ENCODE measurements around the gene CHST11.

CHST11 gene

DNA sequence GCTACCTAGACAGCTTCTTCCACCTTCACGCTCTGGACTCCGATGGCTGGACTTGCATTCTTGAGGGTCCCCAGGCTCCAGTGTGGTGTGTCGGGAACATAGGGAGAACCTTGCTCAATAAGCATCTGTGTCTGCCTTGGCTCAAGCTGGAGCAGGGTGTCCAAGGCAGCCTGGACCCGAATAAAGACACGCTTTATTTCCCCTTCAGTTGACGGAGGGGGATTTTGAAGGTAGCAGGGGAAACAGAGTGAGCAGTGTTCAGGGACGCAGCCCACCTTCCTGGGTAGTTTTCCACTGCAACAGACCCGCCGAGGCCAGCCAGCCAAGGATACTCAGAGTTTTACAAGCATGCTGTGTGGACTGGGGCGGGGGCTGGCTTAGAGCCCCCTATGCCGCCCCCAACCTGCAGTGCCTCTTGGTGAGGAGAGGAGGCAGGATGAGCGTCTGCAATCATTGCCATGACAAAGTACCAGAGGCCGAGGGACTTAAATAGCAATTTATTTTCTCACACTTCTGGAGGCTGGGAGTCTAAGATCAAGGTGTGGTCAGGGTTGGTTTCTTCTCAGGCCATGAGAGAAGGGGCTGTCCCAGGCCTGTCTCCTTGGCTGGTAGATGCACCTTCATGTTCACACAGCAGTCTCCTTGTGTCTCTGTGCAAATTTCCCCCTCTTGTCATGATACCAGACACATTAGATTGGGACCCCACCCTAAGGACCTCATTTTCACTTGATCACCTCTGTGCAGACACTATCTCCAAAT is 201.2 kb downstream of the CHST11 start:
- no peak for DNase-seq

DNA sequence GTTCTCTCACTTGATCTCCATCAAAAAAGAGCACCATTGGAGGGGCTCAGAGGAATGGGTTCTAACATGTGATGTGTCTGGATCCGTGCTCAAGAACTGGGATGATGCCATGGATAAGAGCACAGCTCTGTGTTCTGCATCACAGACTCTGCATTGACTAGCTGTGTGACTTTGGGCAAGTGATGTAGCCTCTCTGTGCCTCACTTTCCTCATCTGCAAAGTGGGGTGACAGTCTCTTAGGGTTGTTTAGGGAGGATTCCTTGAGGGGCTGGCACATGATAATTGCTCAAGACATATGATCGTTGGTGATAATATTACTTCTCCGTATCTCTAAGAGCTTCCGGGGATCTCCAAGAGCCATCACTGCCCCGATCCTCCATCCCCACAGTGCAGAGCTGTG is 202.3 kb downstream of the CHST11 start:
- DNase-seq: no peak

DNA sequence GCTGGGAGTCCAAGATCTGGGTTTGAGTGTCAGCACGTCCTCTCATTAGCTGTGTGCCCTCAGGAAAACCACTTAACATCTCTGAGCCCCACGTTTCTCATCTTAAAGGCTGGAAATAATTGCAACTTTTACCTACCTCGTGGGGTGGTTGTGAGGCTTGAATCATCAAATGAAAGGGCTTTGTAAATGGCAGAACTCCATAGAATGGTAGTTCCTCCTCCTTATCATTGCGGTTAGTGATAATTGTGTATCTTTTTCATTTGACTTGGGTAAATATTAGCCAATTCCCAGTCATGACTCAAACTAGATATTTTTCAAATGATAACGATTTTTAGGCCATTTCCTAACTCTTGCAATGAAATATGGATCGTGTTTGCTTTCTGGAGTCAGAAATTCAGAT is 205.5 kb downstream of the CHST11 start:
- DNase-seq: no peak

DNA sequence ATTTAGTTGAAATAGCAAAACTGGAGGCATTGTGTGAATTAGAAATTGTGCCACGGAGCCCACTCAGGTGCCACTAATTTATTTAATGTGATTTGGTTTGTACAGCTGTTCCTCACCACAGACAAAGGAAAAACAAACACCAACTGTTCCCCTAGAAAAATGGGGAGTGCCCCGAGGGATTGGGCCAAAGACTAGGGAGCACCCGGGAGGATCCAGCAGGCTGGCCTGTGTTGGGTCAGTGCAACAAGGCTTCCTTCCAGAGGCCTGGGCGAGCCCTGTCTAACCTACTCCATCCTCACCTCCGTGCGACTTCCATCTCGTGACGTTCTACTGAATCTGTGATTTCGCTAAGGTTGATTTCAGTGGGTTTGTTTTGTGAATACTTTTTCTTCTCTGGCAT is 206.2 kb downstream of the CHST11 start:
- DNase-seq: no peak

DNA sequence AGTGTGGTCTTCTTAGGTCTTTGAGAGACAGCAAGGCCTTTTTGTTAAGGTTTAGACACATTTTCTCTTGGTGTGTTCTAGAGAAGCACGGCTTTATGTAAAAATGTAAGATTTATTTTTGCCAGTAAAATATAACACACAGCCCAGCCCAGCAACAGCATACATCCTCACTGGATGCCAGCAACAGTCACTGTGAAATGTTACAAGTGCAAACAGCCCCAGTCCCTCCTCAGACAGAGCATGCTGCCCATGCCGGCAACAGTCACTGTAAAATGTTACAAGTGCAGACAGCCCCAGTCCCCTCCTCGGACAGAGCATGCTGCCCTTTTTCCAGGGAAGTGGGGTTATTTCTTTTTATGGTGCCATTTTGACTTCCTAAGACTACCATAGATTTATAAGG is 207.6 kb downstream of the CHST11 start:
- DNase-seq: no peak

DNA sequence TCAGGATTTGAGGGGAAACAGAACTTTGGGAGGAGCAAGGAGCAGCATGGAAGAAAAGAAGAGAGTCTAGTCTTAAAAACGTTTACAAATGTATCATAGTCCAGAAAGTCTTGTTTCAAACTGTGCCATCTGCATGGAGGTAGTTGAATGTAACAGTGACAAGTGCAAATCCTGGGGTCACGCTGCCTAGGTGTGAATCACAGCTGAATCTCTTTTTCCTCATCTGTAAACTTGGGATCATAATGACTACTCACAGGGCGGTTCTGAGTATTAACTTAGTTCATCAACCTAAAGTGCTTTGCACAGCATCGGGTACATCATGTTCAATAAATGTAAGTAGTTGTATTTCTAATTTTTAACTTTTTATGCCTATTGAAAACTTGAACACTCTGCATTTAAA is 208.5 kb downstream of the CHST11 start:
- DNase-seq: no peak

DNA sequence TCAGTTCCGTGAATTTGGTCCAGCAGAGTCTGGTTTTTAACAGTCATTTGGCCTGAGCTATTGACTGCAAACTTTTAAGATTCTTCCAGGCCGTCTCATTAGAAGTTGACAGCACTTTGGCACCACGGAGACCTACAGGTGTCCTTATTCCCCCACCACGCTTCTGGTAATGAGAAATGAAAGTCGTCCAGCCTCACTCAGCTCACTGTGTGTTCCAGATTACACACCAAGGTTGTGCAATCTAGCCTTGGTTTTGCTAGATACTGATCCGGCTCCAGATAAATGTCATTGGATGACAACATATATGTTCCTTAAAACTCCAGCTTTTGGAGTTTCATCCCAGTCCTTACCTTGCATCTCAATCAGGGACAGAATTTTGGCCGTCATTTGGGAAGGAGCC is 210.4 kb downstream of the CHST11 start:
- no peak for DNase-seq

DNA sequence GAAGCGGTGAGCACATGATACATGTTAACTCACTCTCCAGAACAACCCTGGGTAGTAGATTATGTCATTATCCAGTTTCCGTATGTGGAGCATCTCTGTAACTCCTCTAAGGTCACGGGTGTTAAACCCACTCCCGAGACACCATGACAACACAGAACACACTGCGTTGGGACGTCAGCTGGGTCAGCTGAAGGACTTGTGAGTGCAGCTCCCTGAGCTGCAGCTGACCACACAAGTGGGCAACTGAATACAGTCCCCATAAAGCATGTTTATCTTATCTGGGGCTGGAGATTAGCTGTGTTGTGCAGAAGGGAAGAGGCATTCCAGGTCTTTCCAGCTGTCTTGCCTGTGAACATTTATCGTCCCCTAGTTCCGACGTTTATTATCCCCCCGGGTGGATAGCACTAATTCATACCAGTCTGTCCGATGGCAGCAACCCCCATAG is 211.5 kb downstream of the CHST11 start:
- DNase-seq: no peak

DNA sequence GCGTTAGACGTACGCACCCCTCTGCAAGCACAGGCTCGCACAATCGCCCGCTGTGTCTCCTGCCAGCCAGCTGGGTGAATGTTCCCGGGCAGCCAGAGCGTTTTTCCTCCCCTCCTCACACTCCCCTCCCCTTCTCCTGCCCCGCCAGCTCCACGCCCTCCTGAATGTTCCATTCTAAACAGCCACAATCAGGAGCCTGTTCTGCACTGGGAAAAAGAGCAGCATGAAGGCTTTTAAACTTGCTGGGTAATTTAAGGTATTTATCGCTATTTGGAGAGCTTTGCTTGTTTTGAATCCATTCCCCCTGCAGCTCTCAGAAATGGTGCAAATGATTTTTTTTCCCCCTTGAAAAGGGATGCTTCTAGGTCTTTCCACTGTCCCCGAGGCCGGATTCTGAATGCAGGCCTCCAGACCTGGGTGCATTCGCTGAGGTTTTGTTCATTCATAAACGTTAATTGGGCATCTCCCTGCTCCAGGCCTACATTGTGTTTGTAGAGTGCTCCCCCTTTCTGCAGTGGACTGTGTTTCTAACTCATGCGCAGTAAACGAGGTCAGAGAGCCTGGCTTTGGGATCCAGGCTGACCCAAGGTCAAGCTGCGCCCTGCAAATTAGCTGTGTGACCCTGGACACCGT is 212.5 kb downstream of the CHST11 start:
- DNase-seq: no peak

DNA sequence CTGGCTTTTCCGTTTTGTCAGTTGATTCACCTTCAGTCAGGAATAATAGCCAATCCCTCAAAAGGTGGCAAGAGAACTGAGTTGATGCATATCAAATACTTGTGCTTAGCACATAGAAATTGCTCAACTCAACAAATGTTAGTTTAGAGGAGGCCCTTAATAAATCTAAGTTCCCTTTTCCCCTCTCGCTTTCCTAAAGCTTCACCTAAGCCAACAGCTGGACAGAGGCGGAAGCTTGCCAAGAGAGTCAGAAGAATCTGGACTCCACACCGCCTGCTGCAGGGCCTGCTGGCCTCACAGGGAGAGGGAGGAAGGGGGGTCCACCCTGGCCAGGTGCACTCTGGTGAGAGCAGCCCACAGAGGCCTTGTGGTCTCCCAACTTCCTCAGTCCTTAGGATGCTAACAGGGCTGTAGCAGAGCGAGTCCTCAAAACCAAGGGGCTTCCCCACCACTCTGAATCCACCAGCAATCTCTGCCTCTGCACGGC is 213.1 kb downstream of the CHST11 start:
- DNase-seq: no peak

DNA sequence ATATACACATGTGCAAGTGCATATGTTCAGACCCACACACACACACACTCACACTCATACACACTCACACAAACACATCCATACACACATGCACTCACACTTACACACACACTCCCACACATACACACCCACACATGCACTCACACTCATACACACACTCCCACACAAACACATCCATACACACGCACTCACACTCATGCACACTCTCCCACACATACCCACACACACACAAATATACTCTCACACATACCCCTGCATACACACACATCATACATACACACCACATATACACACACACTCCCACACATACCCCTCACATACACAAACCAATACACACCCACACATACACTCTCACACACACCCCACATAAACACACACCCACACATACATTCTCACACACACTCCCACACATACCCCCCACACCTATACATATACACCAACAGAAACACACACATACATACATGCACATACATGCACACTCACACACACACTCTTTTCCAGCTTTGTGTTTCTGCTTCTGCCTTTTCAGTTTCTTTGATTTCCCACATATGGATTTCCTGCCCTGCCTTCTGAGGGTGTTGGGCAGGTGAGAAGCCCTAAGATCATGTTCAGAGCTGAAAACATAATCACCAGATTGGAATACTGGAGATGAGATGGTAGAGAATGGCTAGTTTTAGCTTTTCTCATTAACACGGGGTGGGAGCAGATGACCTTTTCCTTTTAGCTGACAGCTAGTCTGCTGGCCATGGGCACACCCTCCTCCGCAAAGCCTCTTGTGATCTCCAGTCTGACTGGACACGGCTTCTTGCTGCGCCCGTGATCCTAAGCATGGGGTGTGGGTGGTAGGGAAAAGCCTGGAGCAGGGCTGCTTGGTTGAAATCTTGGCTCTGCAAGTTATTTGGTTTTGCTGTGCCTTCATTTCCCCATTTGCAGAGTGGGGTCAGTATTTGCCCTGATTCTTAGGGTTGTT is 214.0 kb downstream of the CHST11 start:
- DNase-seq: no peak

DNA sequence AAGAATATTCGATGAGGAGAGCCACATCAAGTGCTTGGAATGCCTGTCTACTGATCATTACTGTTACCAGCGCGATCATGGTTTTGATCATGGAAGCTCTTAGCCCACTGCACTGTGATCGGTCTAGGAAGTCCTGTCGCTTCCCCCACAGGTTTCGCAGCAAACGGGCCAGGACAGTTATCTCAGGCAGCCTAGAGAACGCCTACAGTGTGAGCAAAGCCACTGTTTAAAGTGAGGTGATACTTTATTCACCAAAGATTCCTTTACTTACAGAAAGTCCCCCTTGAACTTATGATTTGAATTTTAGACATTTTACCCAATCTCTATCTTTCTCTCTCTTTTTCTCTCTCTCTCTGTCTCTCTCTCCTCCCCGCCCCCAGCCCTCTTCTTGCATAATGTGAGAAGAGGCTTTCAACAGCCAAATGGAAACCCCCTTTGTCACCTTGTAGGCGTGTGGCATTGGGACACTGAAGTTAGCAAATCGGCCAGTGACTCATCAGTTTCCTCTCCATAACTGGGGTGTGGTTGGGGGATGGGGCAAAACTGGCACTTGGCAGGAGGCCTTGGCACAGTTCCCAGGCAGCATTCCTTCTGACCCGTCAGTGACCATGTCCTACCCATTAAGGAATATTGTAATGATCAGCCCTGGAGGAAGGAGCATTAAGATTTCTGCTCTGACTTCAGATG is 214.8 kb downstream of the CHST11 start:
- no peak for DNase-seq

DNA sequence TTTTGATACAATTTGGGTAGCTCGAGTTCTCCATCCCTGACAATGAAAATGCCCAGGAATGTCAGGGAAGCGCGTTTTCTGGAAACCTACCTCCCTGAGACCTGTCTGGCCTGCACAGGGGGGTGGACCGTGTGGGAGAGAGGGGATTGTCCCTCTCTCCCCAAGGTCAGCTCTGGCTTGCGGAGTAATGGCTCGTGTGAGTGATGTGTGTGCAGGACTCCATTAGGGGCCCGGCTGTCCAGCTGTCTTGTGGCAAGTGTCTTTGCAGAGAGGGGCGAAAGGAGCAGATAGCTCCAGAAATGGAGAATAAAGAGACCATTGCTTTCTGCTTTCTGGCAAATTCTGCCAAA is 215.3 kb downstream of the CHST11 start:
- no peak for DNase-seq

DNA sequence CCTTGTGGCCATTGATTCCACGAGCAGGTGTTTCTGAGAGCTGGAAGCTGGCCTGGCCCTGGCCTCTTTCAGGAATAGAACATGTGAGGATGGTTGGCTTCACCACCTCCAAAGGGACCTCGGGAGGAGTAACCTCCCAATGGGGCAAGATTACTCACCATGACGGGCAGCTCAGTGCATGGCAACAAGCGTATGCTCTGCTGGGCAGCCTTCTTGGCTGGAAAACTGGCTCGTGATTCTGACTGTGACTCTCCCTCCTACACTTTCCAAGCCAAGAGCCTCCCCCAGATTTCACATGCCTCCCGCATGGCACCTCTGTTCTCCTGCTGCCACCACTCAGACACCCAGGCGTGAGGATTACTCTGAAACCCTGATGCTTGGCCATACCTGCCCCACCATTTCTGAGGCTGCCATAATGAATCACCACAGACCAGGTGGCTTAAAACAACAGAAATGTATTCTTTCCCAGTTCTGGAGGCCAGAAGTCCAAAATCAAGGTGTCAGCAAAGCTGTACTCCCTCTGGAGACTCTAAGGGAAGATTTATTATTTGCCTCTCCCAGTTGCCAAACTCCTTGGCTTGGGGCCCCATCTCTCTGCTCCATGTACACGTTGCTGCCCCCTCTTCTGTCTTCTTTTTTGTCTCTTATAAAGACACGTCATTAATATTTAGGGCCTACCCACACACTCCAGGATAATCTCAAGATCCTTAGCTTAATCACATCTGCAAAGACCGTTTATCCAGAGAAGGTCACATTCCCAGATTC is 215.9 kb downstream of the CHST11 start:
- no peak for DNase-seq

DNA sequence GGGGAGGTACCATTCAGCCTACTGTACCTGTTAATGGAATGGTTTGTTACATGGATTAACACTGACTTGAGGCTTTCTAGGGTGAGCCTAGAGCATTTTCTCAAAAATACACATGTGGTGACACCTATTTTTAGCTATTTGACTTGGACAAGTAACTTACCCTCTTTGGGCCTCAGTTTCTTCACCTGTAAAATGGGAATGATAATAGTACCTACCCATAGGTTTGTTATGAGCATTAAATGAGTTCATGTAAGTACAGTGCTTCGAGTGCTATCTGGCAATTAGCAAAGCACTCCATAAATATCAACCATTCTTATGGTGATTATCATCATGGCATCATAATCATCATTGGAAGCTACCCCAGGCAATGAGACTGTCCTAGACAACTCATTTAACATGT is 216.5 kb downstream of the CHST11 start:
- DNase-seq: no peak

DNA sequence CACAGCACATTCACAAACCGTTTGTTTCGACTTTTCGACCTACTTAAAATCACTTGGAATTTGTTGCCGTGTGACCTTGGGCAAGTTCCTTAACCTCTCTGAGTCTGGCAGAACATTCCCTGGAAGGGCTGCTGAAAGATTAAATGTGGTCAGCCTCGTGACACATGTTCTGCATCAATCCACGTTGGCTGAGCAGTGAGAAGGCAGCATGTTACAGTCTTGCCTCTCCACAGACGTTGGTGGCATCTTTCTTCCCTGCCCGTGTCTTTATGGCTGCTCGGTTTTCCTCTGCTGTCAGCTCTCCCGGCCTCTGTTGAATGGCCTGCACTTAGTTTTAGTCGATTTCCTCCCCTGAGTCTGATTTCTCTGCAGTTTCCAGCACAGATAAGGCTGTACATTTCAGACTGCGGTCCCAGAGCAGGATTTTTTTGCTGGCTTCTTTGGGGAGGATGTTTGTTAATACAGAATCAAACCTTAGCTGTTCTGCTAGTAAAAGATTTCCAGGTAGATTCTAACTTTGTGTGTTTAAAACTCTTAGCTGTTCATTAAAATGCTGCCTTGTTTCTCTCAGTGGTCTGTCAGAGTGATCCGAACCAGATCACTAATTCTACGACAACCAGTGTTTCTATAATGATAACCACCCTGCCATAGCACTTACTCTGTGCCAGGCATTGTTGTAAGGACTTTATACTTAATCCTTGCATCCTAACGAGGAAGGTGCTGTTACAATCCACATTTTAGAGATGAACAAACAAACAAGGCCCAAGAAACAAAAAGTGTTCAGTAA is 217.1 kb downstream of the CHST11 start:
- no peak for DNase-seq

DNA sequence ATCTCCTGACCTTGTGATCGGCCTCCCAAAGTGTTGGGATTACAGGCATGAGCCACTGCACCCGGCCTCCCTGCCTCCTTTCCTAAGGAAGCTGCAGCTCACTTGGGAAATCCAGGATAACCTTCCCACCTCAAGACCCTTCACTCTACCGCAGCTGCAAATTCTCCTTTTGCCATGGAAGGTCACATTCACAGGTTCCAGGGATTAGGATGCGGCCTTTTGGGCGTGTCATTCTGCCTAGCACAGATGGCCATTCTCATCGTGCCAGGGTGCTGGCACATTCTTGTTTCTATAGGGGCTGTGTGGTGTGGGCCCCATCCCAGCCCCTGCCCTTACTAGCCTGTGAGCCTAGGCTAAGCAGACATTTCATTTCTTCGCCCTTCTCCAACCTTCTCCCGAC is 219.9 kb downstream of the CHST11 start:
- no peak for DNase-seq

DNA sequence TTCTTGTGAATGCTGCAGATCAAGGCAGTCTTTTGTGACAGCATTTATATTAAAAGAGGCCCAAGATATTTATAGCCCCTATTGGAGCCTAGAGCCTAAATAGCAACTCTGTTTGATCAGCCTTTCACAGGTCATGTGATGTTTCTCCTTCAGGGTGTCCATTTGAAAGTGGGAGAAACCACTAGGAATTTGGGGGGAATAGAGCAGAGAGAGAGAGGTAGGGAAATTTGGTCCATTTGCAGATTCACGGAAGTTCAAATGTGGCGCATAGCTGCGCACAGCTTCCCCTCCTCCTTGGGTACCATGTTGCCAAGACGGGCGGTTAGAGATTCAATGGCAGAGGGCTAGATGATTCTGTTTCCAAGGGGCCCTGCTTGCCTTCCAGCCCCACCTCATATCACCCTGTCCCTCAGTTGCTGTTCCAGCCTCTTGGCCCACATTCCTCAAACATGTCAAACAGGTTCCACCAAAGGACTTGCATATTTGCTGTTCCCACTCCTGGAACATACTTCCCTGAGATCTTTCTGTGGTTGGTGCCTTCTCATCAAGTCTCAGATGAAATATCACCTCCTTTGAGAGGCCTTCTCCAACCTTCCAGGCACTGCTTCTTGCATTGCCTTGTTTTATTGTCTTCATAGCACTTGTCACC is 220.8 kb downstream of the CHST11 start:
- DNase-seq: no peak

DNA sequence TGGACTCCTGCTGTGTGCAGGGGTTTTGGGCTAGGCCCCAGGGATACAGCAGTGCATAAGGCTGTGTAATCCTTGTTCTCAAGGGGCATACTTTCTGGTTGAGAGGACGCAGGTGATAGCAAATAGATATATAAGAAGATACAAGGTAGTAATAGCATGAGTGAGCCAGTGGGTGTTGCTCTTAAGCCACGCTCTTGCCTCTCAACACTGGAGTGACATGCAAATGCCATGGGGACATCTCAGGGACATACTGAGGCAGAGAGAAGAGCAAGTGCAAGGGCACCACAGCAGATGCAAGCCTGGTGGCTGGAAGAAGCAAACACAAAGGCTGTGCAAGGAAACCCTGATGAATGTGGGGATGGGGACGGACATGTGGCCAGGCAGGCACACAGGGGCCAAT is 223.3 kb downstream of the CHST11 start:
- no peak for DNase-seq

DNA sequence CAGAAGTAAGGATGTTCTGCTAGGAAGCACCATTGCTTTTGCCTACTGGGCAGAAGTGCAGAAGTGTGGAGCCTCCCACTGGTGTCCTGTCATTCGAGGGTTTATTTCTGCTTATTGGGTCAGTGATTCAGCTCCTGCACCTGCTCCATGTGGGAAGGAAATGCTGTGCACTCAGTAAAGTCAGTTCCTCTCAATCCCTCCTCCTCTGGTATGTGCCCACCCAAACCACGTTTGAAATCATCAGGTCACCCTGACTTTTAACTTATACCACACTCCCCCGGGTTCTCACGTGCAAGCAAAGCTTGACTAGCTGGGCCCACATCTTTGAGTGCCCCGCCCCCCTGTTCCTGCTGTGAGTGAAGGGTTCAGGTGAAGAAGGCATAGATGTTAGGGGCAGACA is 223.7 kb downstream of the CHST11 start:
- no peak for DNase-seq
